Gastrocnemius medialis (tissue), 4 donors: Measurements from ENCODE around the gene KIAA1614. TPM values are rescaled to one million over a fixed set of nuclear protein-coding genes. Genes with fewer than 3 reads are reported as not detected.

ENCODE experiments used
- ATAC-seq, 2 donors: fragments of 150-250 bp; one replicate each; pipeline ENCODE4 v1.9.1; 2016
- DNase-seq, 2 donors: peaks; one replicate each; pipeline ENCODE4 v3.0.0-alpha.2; 2019
- H3K27ac ChIP-seq, 4 donors: fragments of 200-600 bp; sonication (generic); 1 replicate in 1 of 4; 2 replicates in 3 of 4; pipeline ENCODE4 v1.5.1; 2016 to 2018; ENCODE audit warnings: mild to moderate bottlenecking in 2 of 4, moderate library complexity in 1 of 4
- H3K27me3 ChIP-seq, 3 donors: fragments of 200-600 bp; sonication (generic) in 2 of 3; 1 replicate in 1 of 3; 2 replicates in 2 of 3; pipeline versions ENCODE4 v1.5.1 to v1.6.0; 2016 to 2019; ENCODE audit warnings: mild to moderate bottlenecking in 1 of 3, moderate library complexity in 1 of 3
- H3K36me3 ChIP-seq, 2 donors: fragments of 200-600 bp; sonication (generic) in 1 of 2; one replicate each; pipeline ENCODE4 v1.5.1; 2017 to 2018
- H3K4me1 ChIP-seq, 2 donors: fragments of 200-600 bp; sonication (generic) in 1 of 2; one replicate each; pipeline ENCODE4 v1.5.1; 2016 to 2017; ENCODE audit warnings: mild to moderate bottlenecking in 2 of 2
- H3K4me3 ChIP-seq, 4 donors: fragments of 200-600 bp; sonication (generic) in 3 of 4; 1 replicate in 1 of 4; 2 replicates in 3 of 4; pipeline ENCODE4 v1.5.1; 2016 to 2019; ENCODE audit warnings: mild to moderate bottlenecking in 2 of 4
- H3K9me3 ChIP-seq, 3 donors: fragments of 200-600 bp; sonication (generic) in 2 of 3; 1 replicate in 1 of 3; 2 replicates in 2 of 3; pipeline ENCODE4 v1.5.1; 2016 to 2019
- POLR2A ChIP-seq, 2 donors: fragments of 450-650 bp; IDR thresholded peaks; one replicate each; pipeline ENCODE4 v1.6.1; 2017; ENCODE audit warnings: antibody characterized with exemption in 2 of 2, mild to moderate bottlenecking in 2 of 2, moderate library complexity in 2 of 2
- in situ Hi-C, 4 donors: fragments of 200-750 bp; cut with MboI; loops; one replicate each; pipeline versions ENCODE4 v1.15.0 to v1.8.0; 2017; ENCODE audit warnings: low sequenced_read_pairs in 4 of 4
- intact Hi-C: fragments of 100-400 bp; cut with DNase I; formaldehyde crosslinking; loops from one replicate; pipeline ENCODE4 v1.15.1; 2023; ENCODE audit warnings: low total_unique reads
- total RNA-seq, 4 donors: library from RNA; depleted of rRNA; stranded (reverse); fragments of >200 nt; gene quantifications; one replicate each; pipeline versions ENCODE4 v1.1.0 to v1.2.3, GENCODE V29; 2016
- TF ChIP-seq, protein P1 (sequence below), 5 experiments: fragments of 450-650 bp in 3 of 5; fragments of 200-600 bp in 2 of 5; sonication (generic) in 2 of 5; IDR thresholded peaks in 4 of 5; conservative IDR thresholded peaks in 1 of 5; 1 replicate in 4 of 5; 2 replicates in 1 of 5; pipeline ENCODE4 v1.5.1; 2016 to 2019; ENCODE audit warnings: antibody characterized with exemption in 5 of 5, mild to moderate bottlenecking in 3 of 5, moderate library complexity in 3 of 5

The KIAA1614 gene
- total RNA-seq, 4 donors from 2014 or later, result 0.51 to 3.3 (median 1.3) TPM

DNA sequence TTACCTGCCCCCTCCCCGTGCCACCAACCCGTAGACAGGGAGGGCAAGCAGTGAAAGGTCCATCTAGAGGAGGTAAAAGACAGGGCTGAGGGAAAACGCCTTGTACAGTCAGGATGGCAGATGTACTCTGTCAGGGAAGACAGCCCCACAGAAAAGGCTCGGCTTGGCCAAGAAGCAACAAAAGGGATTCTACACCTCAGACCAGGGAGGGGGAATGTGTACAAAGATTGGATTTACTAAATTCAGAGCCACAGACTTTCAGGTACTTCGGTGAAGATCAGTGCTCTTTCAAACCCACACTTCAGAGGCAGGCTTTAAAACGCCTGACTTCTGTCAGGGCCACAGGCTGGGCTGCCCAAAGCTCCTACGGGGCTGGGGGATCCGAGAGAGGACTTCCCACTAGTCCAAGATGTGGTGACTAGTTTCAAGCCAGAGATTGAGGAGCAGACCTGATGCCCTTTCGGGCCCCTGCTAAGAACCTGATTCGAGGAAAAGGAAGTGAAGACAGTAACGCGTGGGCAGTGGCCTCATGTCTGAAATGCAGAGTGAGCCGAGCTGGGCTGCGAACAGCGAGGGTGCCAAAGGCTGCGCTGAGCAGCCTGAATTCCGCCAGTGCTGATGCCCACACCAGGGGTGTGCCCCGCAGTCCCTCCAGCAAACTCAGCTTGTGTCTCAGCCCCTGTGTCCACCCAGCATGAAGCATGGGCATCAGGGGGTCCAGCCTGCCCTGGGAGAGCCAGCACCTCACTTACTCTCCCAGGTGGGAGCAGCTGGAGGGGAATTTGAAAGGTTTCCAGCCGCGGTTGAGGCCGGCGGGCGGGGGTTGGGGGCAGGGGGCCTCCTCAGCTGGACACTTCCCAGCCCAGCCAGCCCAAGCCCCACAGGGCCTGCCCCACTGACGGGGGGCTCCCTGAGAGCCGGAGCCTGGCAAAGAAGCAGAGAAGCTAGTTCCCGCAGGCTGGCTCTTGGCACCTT lies 36.2 kb downstream of the KIAA1614 start:
- intact Hi-C loops, result no loop called here
- ATAC-seq, result no peak
- H3K36me3 ChIP-seq, result no peaks in the 10 kb centered on the region

DNA sequence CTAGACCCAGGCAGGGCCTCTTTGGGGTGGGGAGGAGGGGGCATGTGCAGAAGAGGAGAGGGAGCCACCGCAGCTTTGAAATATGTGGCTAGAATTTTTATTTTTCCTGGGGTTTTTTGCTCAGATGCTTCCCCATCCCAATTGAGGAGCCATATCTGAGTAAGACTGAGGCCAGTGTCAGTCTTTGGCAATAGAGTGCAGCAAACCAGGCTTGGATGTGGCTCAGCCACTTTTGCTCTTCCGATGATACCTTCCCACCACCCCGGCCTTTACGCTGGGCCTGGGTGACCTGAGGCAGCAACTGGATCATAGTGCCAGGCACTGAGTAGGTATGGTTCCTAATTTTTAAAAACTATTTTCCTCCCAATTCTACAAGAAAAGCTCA lies 36.9 kb downstream of the KIAA1614 start:
- TF ChIP-seq, protein P1, sequence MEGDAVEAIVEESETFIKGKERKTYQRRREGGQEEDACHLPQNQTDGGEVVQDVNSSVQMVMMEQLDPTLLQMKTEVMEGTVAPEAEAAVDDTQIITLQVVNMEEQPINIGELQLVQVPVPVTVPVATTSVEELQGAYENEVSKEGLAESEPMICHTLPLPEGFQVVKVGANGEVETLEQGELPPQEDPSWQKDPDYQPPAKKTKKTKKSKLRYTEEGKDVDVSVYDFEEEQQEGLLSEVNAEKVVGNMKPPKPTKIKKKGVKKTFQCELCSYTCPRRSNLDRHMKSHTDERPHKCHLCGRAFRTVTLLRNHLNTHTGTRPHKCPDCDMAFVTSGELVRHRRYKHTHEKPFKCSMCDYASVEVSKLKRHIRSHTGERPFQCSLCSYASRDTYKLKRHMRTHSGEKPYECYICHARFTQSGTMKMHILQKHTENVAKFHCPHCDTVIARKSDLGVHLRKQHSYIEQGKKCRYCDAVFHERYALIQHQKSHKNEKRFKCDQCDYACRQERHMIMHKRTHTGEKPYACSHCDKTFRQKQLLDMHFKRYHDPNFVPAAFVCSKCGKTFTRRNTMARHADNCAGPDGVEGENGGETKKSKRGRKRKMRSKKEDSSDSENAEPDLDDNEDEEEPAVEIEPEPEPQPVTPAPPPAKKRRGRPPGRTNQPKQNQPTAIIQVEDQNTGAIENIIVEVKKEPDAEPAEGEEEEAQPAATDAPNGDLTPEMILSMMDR (IDR thresholded peaks at IDR 0.05 in 4 of 5, conservative IDR thresholded peaks at IDR 0.05 in 1 of 5), result no peak
- no peak for TF ChIP-seq POLR2A (IDR thresholded peaks at IDR 0.05)
- intact Hi-C loops (no loop called here), in situ Hi-C loops (no loop called here)
- H3K36me3 ChIP-seq, result no peaks in the 10 kb centered on the region
- no peak overlapping the region for H3K4me3 ChIP-seq
- no peak overlapping the region for H3K27ac ChIP-seq
- DNase-seq (no peak), ATAC-seq (no peak)
- no peaks in the 10 kb centered on the region for H3K27me3 ChIP-seq
- no peaks in the 10 kb centered on the region for H3K9me3 ChIP-seq
- H3K4me1 ChIP-seq, result peaks cover 18 to 22% of the 10 kb centered on the region in 2 donors

More for the DNA sequence above, 36.2 kb downstream of the KIAA1614 start:
- DNase-seq, result no peak
- TF ChIP-seq, protein P1 (IDR thresholded peaks at IDR 0.05 in 4 of 5, conservative IDR thresholded peaks at IDR 0.05 in 1 of 5), result no peak
- no peak for TF ChIP-seq POLR2A (IDR thresholded peaks at IDR 0.05)
- no peak overlapping the region for H3K4me3 ChIP-seq
- in situ Hi-C loops, result no loop called here
- H3K27me3 ChIP-seq, result no peaks in the 10 kb centered on the region
- no peak overlapping the region for H3K27ac ChIP-seq
- H3K9me3 ChIP-seq, result no peaks in the 10 kb centered on the region
- H3K4me1 ChIP-seq, result peaks cover 18 to 22% of the 10 kb centered on the region in 2 donors

DNA sequence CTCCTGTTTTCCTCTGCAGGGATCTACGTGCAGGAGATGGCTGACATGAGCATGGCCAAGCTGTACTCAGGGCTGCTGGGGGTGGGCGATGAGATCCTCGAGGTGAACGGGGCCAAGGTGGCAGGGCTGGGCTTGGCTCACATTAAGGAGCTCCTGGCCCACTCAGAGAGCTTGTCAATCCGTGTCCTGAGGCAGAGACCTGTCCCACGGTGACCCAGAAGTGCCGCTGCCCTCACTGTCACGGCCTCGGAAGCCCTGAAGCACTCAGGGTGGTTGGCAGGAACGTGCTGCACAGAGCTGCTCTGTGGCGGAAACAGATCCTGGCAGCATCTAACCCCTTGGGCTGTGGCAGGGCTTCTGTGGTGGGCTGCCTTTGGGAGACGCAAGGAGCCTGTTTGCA lies 37.6 kb downstream of the KIAA1614 start:
- Histone ChIP-seq H3K9me3 (no peaks in the 10 kb centered on the region), H3K4me1 (peaks cover 18 to 23% of the 10 kb centered on the region in 2 donors), H3K27ac (no peak overlapping the region), H3K36me3 (no peaks in the 10 kb centered on the region), H3K27me3 (no peaks in the 10 kb centered on the region), H3K4me3 (no peak overlapping the region)
- DNase-seq, result no peak
- in situ Hi-C loops, result no loop called here
- intact Hi-C loops, result loop anchor here (5.0 to 10.0 kb wide), 2 partner anchors 217 to 446 kb away; partner anchors contain the start of gene ACBD6
- no peak for ATAC-seq
- TF ChIP-seq POLR2A (IDR thresholded peaks at IDR 0.05), result no peak
- TF ChIP-seq, protein P1 (IDR thresholded peaks at IDR 0.05 in 4 of 5, conservative IDR thresholded peaks at IDR 0.05 in 1 of 5), result no peak

DNA sequence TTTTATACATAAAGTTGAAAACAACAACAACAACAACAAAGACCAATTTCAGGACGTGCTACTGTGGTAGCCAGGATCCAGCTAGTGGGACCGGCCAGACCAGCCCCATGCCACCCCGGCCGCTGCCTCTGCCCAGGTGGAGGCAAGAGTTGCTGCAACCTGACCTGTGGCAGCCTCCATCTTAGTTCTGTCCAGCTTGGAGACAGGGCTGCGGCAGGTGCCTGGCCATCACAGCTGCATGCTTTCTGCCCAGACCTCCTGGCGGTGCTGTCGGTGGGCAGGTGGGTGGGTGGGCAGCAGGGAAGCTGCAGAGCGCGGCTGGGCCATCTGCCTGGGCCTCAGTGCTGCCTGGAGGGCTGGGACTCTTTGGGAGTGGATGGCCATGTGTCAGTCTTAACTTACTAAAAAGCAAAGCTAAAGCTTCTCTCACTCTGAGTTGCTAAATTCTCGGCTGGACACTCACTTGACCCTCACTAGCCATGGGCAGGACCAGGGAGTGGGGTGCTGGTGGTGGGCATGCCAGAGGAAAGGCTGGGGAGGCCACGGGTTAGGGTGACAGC lies 38.6 kb downstream of the KIAA1614 start:
- Histone ChIP-seq H3K27me3 (no peaks in the 10 kb centered on the region), H3K9me3 (no peaks in the 10 kb centered on the region), H3K27ac (no peak overlapping the region), H3K36me3 (no peaks in the 10 kb centered on the region), H3K4me1 (peaks cover 24 to 33% of the 10 kb centered on the region in 2 donors), H3K4me3 (no peak overlapping the region)
- DNase-seq, result no peak
- in situ Hi-C loops, result no loop called here
- no peak for TF ChIP-seq POLR2A (IDR thresholded peaks at IDR 0.05)
- TF ChIP-seq, protein P1 (IDR thresholded peaks at IDR 0.05 in 4 of 5, conservative IDR thresholded peaks at IDR 0.05 in 1 of 5), result no peak
- ATAC-seq, result no peak
- intact Hi-C loops, result loop anchor here (5.0 to 10.0 kb wide), 2 partner anchors 216 to 446 kb away; partner anchors contain the start of gene ACBD6
